WTC11 (cell line): ENCODE measurements around the gene ATL3. TPM values are rescaled to one million over a fixed set of nuclear protein-coding genes. Genes with fewer than 3 reads are reported as not detected.
A peak's percentile ranks its signal among the peaks of the same experiment; 100 is the strongest.
"Not testable (repeated sequence)": the region's sequence is repeated elsewhere in the genome, so short reads cannot be mapped to it uniquely, and the experiment has no call there.

Experiments used
- ATAC-seq: fragments of 200-7000 bp; cut with Tn5 transposase; 2 replicates; pipeline ENCODE4 v1.10.0; 2021; ENCODE audit warnings: mild to moderate bottlenecking, moderate library complexity
- CTCF ChIA-PET: fragments of 300-600 bp; sonication (Branson Sonifier 250); formaldehyde crosslinking; loops from one replicate; lab custom pipeline; 2021; ENCODE audit warnings: antibody characterized with exemption; lab: Charles Lee
- POLR2A ChIA-PET: fragments of 350-600 bp; sonication (Branson Sonifier 250); formaldehyde crosslinking; loops from one replicate; lab custom pipeline; 2021; ENCODE audit warnings: antibody characterized with exemption; lab: Charles Lee
- DNase-seq: peaks from one replicate; pipeline ENCODE4 v3.0.0; 2021; ENCODE audit warnings: low spot score
- H3K27ac Mint-ChIP-seq: 2 replicates; pipeline ENCODE4 v1.8.0; 2021; ENCODE audit warnings: mixed read lengths
- H3K27me3 Mint-ChIP-seq: 2 replicates; pipeline ENCODE4 v1.8.0; 2021; ENCODE audit warnings: low read depth, mild to moderate bottlenecking, moderate library complexity, mixed read lengths
- H3K36me3 Mint-ChIP-seq: 2 replicates; pipeline ENCODE4 v1.8.0; 2021; ENCODE audit warnings: mixed read lengths
- H3K4me1 Mint-ChIP-seq: 2 replicates; pipeline ENCODE4 v1.8.0; 2022; ENCODE audit warnings: mixed read lengths
- H3K4me3 Mint-ChIP-seq: 2 replicates; pipeline ENCODE4 v1.8.0; 2021; ENCODE audit warnings: mild to moderate bottlenecking, moderate library complexity, mixed read lengths
- H3K9me3 Mint-ChIP-seq: 2 replicates; pipeline ENCODE4 v1.8.0; 2021; ENCODE audit warnings: mixed read lengths
- AR ChIP-seq: fragments of 250-450 bp; sonication (Bioruptor Pico); IDR thresholded peaks from 2 replicates; pipeline ENCODE4 v1.9.0; 2021; ENCODE audit warnings: mild to moderate bottlenecking
- ATF2 ChIP-seq: sonication (generic); formaldehyde crosslinking; IDR thresholded peaks from 2 replicates; pipeline ENCODE4 v1.8.1; 2022; ENCODE audit warnings: low read depth, missing genetic modification reagents, borderline replicate concordance
- ATF3 ChIP-seq: sonication (generic); formaldehyde crosslinking; conservative IDR thresholded peaks from 2 replicates; pipeline ENCODE4 v1.8.1; 2022; ENCODE audit warnings: mild to moderate bottlenecking, missing genetic modification reagents
- CREM ChIP-seq: sonication (generic); formaldehyde crosslinking; IDR thresholded peaks from 2 replicates; pipeline ENCODE4 v1.8.1; 2022; ENCODE audit warnings: mild to moderate bottlenecking, missing genetic modification reagents, moderate library complexity
- E2F1 ChIP-seq: sonication (generic); formaldehyde crosslinking; IDR thresholded peaks from 2 replicates; pipeline ENCODE4 v1.8.0; 2022; ENCODE audit warnings: mild to moderate bottlenecking, missing genetic modification reagents
- E2F4 ChIP-seq: sonication (generic); formaldehyde crosslinking; IDR thresholded peaks from 2 replicates; pipeline ENCODE4 v1.8.1; 2022; ENCODE audit warnings: low read depth, mild to moderate bottlenecking, moderate library complexity, missing genetic modification reagents, borderline replicate concordance
- E2F5 ChIP-seq: sonication (generic); formaldehyde crosslinking; IDR thresholded peaks from 2 replicates; pipeline ENCODE4 v1.8.1; 2022; ENCODE audit warnings: mild to moderate bottlenecking, moderate library complexity, missing genetic modification reagents
- ESRRA ChIP-seq: sonication (generic); formaldehyde crosslinking; IDR thresholded peaks from 2 replicates; pipeline ENCODE4 v1.8.1; 2022; ENCODE audit warnings: mild to moderate bottlenecking, missing genetic modification reagents, borderline replicate concordance
- FOXJ3 ChIP-seq: sonication (generic); formaldehyde crosslinking; IDR thresholded peaks from 2 replicates; pipeline ENCODE4 v1.9.0; 2021; ENCODE audit warnings: missing genetic modification reagents, mild to moderate bottlenecking, borderline replicate concordance
- FOXK1 ChIP-seq: sonication (generic); formaldehyde crosslinking; IDR thresholded peaks from 2 replicates; pipeline ENCODE4 v1.8.0; 2022; ENCODE audit warnings: mild to moderate bottlenecking, moderate library complexity, missing genetic modification reagents
- GABPB1 ChIP-seq: sonication (generic); formaldehyde crosslinking; IDR thresholded peaks from 2 replicates; pipeline ENCODE4 v1.8.1; 2023; ENCODE audit warnings: mild to moderate bottlenecking, missing genetic modification reagents
- GRHL2 ChIP-seq: fragments of 250-450 bp; sonication (Bioruptor Pico); IDR thresholded peaks from 2 replicates; pipeline ENCODE4 v1.8.0; 2022; ENCODE audit warnings: mild to moderate bottlenecking, moderate library complexity; ENCODE audit not compliant: insufficient replicate concordance, severe bottlenecking
- GTF2I ChIP-seq: fragments of 250-450 bp; sonication (Bioruptor Pico); conservative IDR thresholded peaks from 2 replicates; pipeline ENCODE4 v1.4.0; 2021; ENCODE audit warnings: mild to moderate bottlenecking
- HMGXB4 ChIP-seq: sonication (generic); formaldehyde crosslinking; IDR thresholded peaks from 2 replicates; pipeline ENCODE4 v1.8.1; 2023; ENCODE audit warnings: mild to moderate bottlenecking, moderate library complexity, missing genetic modification reagents
- KAT7 ChIP-seq: sonication (generic); formaldehyde crosslinking; IDR thresholded peaks from 2 replicates; pipeline ENCODE4 v1.8.1; 2023; ENCODE audit warnings: missing genetic modification reagents, mild to moderate bottlenecking, borderline replicate concordance
- NFYB ChIP-seq: sonication (generic); formaldehyde crosslinking; conservative IDR thresholded peaks from 2 replicates; pipeline ENCODE4 v1.8.0; 2022; ENCODE audit warnings: low read depth, missing genetic modification reagents
- PRRX2 ChIP-seq: fragments of 250-450 bp; sonication (Bioruptor Pico); IDR thresholded peaks from 2 replicates; pipeline ENCODE4 v1.8.0; 2021; ENCODE audit warnings: mild to moderate bottlenecking
- TEAD4 ChIP-seq: sonication (generic); formaldehyde crosslinking; IDR thresholded peaks from 2 replicates; pipeline ENCODE4 v1.8.0; 2022; ENCODE audit warnings: mild to moderate bottlenecking, missing genetic modification reagents
- TP53 ChIP-seq: sonication (generic); formaldehyde crosslinking; IDR thresholded peaks from 2 replicates; pipeline ENCODE4 v1.8.1; 2023; ENCODE audit warnings: mild to moderate bottlenecking, missing genetic modification reagents
- ZBTB21 ChIP-seq: sonication (generic); formaldehyde crosslinking; IDR thresholded peaks from 2 replicates; pipeline ENCODE4 v1.8.1; 2023; ENCODE audit warnings: mild to moderate bottlenecking, missing genetic modification reagents, borderline replicate concordance
- ZNF263 ChIP-seq: sonication (generic); formaldehyde crosslinking; IDR thresholded peaks from 2 replicates; pipeline ENCODE4 v1.8.1; 2022; ENCODE audit warnings: low read depth, mild to moderate bottlenecking, moderate library complexity, missing genetic modification reagents
- total RNA-seq: library from RNA; stranded (reverse); gene quantifications from 3 replicates; pipeline ENCODE4 v1.2.3, GENCODE V29; 2021

The ATL3 gene
- total RNA-seq, 1 experiment from 2014 or later, result 32.1 TPM

- TF ChIP-seq AR (no peak), TP53 (CRISPR knock-in tag) (no peak), E2F1 (CRISPR knock-in tag) (no peak), CREM (CRISPR knock-in tag) (no peak), FOXK1 (CRISPR knock-in tag) (no peak)
These were observed 15.8 kb upstream of the ATL3 start (continued) for GRCh38 chr11:63686926-63687325.

- CTCF ChIA-PET, result interaction anchor here (0.5 kb wide), 1 partner anchor 39 kb away, joined by 3 read pairs; no protein-coding TSS in a partner anchor
- not testable (repeated sequence) for H3K4me3 Mint-ChIP-seq, H3K27ac Mint-ChIP-seq, H3K9me3 Mint-ChIP-seq, ATAC-seq, H3K27me3 Mint-ChIP-seq, DNase-seq, H3K36me3 Mint-ChIP-seq
- POLR2A ChIA-PET, result interaction anchor here (0.6 kb wide), 2 partner anchors 12 to 14 kb away, joined by 3 read pairs; partner anchors contain the start of gene ATL3
- peaks cover 59% of the 10 kb centered on the region for H3K4me1 Mint-ChIP-seq
These were observed 14.1 kb upstream of the ATL3 start for GRCh38 chr11:63685158-63685721.

GRCh38 chr11:63683133-63683991 lies 12.2 kb upstream of the ATL3 start:
- H3K4me3 Mint-ChIP-seq, result peak overlapping the region; percentile 93
- H3K36me3 Mint-ChIP-seq, result no peaks in the 10 kb centered on the region
- DNase-seq, result no peak
- peaks cover 42% of the 10 kb centered on the region for H3K4me1 Mint-ChIP-seq
- no peaks in the 10 kb centered on the region; the same call in 1 of the 2 replicates for H3K27me3 Mint-ChIP-seq
- H3K27ac Mint-ChIP-seq, result peak overlapping the region; percentile 84
- POLR2A ChIA-PET, result interaction anchor here (0.6 to 2.5 kb wide), 4 partner anchors 13 to 631 kb away, joined by 3 to 27 read pairs (median 4); partner anchors contain the start of gene ATL3
- H3K9me3 Mint-ChIP-seq, result no peaks in the 10 kb centered on the region
- no peak for ATAC-seq
- CTCF ChIA-PET, result interaction anchor here (0.9 to 3.0 kb wide), 6 partner anchors 12 to 85 kb away, joined by 3 to 25 read pairs (median 6); partner anchors contain the start of gene ATL3
- no peak for TF ChIP-seq NFYB (CRISPR knock-in tag)
- no peak for TF ChIP-seq TEAD4 (CRISPR knock-in tag)
- TF ChIP-seq GTF2I (CRISPR knock-in tag), result no peak
- no peak for TF ChIP-seq KAT7 (CRISPR knock-in tag)
- no peak for TF ChIP-seq ATF3 (CRISPR knock-in tag)
- TF ChIP-seq ZNF263, result no peak
- TF ChIP-seq ZBTB21 (CRISPR knock-in tag), result no peak
- no peak for TF ChIP-seq FOXJ3
- no peak for TF ChIP-seq E2F5 (CRISPR knock-in tag)
- no peak for TF ChIP-seq E2F4
- no peak for TF ChIP-seq HMGXB4 (CRISPR knock-in tag)
- TF ChIP-seq ATF2 (CRISPR knock-in tag), result no peak
- TF ChIP-seq PRRX2 (CRISPR knock-in tag), result no peak
- no peak for TF ChIP-seq GRHL2
- no peak for TF ChIP-seq ESRRA (CRISPR knock-in tag)
- TF ChIP-seq GABPB1 (CRISPR knock-in tag), result no peak
